ENCODE results near the gene CCDC81.

DNA sequence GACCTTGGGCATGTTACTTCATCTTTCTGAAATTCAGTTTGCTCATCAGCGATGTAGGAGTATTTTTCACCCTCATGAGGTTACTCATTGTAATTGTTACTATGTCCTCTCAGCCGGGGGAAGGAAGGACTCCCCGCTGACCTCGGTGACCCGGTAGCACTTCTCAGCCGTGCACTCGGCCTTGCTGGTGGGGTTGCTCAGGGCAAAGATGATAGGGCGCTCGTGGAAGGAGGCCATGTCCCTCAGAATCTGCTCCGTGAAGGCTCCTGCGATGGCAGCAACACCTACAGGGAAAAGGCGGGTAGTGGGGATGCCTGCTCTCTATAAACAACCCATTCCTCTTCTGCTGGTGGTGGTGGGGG is 72.2 kb downstream of the CCDC81 start:
- TF ChIP-seq, protein P1, sequence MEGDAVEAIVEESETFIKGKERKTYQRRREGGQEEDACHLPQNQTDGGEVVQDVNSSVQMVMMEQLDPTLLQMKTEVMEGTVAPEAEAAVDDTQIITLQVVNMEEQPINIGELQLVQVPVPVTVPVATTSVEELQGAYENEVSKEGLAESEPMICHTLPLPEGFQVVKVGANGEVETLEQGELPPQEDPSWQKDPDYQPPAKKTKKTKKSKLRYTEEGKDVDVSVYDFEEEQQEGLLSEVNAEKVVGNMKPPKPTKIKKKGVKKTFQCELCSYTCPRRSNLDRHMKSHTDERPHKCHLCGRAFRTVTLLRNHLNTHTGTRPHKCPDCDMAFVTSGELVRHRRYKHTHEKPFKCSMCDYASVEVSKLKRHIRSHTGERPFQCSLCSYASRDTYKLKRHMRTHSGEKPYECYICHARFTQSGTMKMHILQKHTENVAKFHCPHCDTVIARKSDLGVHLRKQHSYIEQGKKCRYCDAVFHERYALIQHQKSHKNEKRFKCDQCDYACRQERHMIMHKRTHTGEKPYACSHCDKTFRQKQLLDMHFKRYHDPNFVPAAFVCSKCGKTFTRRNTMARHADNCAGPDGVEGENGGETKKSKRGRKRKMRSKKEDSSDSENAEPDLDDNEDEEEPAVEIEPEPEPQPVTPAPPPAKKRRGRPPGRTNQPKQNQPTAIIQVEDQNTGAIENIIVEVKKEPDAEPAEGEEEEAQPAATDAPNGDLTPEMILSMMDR (IDR thresholded peaks at IDR 0.05; ENCODE audit: insufficient read depth, low read length) = no peak
- no peak for TF ChIP-seq POLR2AphosphoS5 (IDR thresholded peaks at IDR 0.05; ENCODE audit: low read depth)
